HPDE6-E6E7 (cell line): Measurements from ENCODE around the gene FLT1.

Experiments used
- DNase-seq: peaks from one replicate; pipeline ENCODE4 v3.0.0; 2011; ENCODE audit warnings: missing footprints; ENCODE audit errors: extremely low spot score

FLT1 gene

DNA sequence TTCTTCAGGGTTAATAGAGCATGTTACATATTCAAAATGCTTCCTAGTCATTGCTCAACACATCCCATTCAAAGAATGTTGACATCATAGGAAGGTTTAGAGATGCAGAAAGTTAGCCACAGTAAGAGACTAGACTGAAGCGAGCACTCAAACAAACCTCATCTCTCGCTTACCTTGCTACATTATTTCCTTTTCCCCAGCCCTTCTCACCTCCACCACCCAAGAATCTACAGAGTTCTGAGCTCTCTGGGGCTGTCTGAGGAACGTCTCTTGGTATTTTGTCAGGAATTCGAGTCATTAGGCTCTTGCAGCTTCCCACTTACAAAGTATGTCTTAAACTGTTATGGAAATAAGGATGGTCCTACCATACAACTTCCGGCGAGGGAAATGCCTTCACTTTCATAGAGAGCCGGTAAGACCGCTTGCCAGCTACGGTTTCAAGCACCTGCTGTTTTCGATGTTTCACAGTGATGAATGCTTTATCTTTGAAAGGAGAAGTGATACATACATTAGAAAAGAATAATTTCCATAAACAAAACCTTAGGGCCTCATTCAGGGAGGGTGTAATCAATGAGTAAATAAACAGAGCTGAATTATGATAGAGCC is 65.1 kb downstream of the FLT1 start:
- no peak for DNase-seq

DNA sequence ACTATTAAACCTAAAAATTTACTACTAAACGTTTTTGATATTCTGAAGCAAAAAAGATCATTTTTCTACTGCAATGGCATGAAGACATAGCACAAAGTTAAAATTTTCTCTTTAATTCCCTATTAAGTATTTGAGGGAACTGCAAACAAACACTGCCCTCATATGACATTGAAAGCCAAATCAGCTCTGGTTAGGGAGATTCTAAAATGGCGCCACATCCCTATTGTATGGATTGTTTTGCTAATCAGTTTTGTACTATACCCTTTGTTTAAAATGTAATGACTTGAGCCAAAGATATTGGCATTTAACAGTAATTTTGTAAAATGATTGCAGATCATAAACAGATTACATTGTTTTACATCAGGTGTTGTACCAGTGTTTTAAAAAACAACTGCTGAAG is 65.8 kb downstream of the FLT1 start:
- no peak for DNase-seq

DNA sequence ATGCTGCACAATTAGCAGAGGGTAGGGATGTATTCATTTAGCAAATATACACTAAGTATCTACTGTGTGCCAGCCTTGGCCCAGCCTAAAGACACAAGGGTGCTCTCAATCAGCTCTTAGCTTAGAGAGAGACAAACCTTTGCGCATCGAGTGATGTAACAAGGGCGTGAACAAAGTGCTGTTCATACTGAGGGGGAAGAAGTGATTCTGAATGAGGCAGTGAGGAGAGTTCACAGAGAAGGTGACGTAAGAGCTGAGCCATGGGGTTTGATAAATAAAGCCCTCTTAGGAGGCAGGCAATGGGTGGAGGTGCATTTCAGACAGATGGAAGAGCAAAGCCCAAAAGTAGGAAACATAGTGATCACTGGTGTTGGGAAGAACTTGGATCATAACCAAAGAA is 68.5 kb downstream of the FLT1 start:
- no peak for DNase-seq

DNA sequence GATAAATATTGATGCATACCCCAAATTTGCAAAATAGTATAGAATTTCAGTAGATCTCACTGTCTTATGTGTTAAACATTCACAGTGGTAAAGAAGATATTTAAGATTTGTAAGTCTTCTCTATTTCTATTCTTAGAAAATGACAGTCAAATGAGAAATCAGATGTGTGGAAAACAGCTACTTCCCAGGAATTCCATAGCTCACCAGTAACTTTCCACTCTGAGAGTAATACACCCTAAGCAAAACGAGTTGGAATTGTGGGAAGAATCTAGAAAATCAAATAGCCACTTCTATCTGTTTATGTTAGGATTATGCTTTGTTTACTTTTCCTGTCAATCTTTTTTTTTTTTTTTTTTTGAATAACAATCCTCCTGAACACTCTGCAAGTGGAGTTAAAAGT is 69.1 kb downstream of the FLT1 start:
- no peak for DNase-seq

DNA sequence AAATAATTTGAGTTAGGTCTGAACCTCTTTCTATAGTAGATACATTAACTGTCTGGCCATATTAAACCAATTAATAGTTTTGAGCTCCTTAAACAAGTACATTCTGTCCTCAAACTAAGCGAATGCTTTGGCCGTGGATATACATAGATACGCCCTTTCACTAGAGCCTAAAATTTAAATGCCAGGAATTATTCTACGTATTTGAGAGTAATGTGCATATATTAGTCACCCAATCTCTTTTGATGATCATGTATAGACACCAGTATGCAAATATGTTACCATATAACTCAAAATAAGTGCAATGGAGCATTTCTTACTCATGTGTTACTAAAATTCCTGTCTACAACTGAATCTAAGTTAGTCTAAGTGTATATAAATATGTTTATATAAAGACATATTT is 70.4 kb downstream of the FLT1 start:
- DNase-seq = no peak

DNA sequence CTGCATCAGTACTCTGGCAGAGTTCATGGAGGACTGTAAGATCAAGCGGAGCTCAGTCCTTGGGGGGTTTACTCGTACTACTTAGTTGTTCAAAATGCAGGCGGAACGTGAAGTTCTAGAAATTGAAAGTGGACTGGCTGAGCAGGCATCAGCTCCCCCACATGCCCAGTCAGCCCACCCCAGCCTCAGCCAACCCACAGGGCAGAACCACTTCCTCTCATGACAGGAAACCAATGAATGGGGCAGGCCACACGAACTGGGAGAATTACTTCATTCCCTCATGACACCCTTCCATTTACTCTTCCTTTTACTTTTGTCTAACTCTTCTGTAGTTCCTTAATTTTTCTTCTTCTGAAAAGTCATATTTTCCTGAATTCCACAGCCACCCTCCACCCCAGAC is 71.9 kb downstream of the FLT1 start:
- DNase-seq = no peak

DNA sequence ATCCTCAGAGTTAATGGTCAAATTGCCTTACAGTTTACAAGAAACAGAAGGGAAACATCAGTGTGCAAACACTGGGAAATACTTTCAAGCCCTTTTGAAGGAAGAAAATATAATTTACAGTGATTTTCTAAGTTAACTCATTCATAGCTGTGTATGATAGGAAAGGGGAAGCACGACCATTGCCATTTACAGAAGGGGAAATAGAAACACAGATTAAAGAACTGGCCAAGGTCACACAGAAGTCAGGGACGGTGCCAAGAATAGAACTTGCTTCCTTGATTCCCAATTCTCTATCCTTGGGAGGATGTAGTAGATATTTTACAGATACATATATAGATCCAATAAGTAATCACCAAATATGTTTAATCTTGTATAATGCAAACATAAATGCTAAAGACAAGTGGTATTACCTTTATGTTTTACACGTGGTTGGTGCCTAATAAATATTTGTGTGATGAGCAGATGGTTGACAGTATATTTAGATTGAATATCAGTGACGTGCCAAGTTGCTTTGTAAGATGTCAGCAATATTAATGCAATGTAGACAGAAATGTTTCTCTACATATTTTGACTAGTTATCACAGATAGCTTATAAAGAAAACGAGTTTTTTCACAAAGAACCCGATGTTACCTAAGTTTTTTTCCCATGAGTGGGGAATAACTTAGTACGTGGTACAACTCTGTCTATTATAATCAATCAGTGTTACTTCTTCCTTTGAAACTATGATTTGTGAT is 73.1 kb downstream of the FLT1 start:
- DNase-seq = no peak

DNA sequence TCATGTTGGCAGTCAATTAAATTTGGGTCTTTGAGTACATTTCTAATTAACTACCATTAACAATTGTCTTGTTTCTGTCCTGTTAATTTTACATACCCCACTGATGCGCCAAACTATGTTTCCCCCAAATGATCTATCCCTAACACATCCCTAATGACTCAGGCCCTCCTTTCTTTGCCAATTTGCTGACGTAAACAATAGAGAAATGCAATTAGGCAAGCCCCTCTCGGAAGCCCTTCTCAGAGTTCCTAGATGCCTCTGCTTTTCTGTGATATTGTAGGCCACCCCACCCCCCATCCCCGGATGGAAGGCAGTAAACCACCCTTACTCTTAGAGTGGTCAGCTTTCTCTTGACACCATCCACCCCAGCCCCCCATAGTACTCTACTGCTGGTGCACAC is 74.2 kb downstream of the FLT1 start:
- no peak for DNase-seq

DNA sequence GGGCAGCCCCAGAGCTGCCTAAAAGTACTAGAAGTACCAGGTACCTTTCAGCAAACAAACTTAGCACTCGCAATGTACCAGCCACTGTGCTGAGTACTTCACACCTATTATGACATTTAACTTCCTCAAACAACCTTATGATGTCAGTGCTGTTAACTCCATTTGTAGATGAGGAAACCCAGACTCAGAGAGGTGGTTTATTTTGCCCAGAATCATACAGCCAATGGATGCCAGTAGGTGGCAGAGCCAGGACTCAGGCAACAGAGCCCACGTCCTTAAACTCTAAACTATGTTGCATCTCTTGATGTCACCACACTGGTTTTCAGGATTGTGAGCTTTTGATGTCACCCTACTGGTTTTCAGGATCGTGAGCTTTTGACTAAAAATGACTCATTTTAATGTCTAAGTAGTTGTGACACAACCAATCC is 78.9 kb downstream of the FLT1 start:
- DNase-seq = no peak

DNA sequence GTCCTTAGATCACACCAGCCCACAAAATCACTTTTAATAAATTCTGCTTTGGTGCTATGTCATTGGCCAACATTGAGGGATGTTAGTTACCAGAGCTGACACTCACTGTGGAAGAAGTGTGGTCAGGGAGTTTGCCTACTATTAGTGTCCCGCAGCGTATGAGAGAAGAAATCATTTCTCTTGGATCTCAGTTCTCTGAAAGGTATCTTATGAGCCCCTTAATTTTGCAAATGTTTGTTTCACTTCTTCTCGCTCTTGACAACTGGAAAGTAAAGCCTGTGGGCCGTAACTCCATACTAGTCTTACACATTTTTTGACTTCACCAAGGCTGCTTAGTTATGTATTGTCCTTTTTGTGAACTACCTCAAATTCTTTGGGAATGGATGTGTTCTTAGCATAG is 80.9 kb downstream of the FLT1 start:
- no peak for DNase-seq

DNA sequence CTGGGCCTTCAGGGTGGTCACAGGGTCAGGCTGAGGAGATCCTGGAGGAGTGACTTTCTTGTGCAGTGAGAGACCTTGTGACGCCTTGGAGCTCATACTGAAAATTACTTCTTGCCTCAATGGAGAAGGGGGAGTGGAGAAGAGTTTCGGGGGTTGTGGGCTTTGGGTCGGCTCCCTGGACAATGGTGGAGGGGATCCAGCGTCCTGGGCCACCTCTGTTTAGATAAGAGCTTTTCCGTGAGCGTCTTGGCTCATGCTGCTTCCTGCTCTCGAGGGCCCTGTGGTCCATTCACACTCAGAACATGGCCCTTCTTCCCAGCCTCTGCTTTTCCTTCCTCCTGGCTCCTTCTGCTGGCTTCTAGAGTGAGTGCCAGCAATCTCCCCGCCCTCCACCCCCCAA is 81.9 kb downstream of the FLT1 start:
- DNase-seq = no peak

DNA sequence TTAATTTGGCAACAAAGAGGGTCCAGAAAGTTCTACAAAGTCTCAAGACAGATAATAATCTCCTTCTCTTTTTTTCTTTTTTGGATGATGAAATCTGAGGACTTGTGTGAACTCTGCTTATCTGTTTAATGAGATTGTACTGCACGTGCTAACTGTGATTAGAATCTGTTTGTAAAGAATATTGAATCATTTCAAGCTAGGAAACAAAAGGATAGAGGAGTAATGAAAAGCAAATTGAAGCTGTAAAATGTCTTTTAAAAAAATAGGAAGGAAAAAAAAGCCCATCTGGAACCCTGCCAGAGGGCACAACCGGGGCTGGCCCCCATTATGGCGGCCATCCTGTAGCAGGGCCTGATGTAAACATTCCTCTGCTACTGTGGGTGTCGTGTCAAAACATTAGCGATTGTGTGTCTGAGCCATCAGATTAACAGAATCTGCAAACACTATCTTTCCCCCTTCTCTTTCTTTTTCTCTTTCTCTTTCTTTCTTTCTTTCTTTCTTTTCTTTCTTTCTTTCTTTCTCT is 83.0 kb downstream of the FLT1 start:
- no peak for DNase-seq

DNA sequence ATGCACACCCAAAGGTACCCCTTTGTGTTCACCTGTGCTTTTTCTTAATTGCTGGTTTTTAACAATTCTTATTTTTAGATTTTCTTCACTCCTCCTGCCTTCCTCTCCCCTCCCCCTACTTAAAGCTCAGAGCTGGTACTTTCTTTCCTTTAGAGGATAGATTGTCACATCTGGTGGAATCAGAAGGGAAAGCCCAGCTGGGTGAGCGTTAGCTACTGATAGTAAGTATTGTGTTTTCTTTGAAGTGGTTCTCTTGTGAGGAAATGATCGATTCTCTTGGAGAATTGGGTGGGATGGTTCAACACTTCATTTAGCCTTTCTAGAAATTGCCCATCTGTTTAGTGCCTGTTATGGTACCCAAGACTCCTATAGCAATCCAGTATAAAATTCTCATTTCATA is 84.8 kb downstream of the FLT1 start:
- no peak for DNase-seq

DNA sequence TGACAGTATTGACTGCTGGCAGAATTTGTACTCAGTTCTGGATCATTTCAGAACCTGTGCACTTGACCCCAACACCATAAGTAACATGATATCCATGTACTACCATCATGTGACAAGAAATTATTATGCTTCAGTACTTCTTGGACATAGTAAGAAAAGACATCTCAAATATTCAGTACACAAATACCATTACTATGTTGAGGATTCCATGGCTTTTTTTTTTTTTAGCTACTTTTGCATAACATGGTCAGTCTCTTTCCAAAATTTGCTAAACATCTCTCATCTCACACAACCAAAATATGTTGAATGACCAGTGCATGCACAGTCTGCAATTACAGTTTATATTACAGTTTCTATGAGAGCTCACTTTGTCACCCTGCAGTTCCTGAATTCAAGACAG is 85.3 kb downstream of the FLT1 start:
- DNase-seq = no peak

DNA sequence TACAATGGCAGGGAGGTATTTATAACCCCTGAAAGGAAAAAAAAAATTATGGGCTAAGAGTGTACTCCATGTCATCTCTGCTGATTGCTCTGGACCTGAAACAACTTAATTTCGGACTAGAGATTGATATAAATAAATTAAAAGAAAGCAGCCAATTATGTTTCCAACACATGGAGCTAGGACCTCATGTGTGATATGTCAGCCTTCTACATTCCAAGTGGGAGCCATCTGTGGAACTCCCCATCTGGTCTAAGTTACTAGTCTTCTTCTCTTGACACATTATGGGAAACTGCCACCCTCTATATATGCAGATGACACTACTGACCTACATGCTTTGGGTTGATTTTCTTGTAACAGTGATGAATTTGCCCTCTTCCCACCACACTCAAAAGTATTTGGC is 86.1 kb downstream of the FLT1 start:
- DNase-seq = no peak

DNA sequence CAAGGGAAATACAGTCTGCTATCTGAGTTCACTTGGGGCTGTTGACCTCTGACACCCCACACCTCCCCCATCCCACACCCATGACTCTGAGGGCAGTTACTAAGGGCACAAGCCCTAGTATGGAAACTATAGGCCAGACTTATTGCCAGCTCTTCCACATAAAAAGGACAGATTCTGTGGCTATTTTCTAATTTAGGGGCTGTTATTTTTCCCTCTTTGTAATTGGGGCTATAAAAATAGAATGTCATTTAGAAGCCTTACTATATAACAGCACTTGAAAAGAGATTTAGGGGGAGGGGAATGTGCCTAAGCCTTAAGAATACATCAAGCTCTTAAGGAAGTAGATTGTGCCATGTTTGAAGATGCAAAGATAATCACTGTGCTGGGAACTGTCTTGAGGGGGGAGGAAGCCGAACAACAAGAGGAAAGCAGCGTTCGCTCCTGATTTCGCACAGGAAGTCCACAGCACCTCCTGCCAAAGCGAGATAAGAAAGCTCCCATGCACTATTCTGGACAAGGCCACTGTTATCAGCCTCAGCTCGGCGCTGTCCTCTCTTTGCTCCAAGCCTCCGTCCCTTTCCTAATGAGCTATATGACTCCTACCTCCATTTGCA is 86.6 kb downstream of the FLT1 start:
- no peak for DNase-seq

DNA sequence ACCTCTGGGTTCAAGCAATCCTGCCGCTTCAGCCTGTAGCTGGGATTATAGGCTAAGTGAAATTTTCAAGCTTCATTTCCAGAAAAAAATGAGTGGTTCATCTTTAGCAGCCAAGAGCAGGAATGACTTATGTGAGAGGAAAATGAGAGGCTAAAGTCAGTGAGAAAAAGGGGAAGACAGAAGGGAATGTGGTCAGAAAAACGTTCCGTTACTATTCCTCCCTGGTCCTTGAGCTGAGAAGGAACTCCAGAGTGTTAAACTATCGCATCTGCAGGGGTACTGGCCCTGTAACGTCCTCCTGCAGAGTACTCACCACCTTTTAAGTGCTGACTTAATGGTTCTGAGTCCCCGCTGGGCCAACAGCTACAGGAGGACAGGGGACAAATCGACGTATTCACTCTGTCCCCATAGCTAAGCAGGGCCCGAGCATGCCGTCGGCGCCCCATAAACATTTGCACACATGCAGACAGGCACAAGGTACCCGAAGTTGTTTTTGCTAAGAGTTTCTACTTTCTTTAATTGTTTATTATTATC is 88.1 kb downstream of the FLT1 start:
- DNase-seq = no peak

DNA sequence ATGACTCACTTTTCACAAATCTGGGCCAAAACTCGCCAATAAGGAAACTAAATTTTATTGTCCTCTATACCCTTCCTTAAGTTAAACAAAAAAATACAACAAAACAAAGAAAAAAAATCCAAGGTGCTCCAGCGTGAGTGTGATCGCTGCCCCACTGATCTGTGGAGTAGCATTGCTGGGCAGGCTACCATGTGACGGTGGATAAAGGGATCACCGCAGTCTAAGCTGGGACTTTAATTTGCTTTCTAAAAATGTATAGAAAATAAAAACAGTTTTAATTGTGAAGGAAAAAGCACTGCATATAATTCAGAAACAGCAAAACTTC is 92.9 kb downstream of the FLT1 start:
- no peak for DNase-seq

DNA sequence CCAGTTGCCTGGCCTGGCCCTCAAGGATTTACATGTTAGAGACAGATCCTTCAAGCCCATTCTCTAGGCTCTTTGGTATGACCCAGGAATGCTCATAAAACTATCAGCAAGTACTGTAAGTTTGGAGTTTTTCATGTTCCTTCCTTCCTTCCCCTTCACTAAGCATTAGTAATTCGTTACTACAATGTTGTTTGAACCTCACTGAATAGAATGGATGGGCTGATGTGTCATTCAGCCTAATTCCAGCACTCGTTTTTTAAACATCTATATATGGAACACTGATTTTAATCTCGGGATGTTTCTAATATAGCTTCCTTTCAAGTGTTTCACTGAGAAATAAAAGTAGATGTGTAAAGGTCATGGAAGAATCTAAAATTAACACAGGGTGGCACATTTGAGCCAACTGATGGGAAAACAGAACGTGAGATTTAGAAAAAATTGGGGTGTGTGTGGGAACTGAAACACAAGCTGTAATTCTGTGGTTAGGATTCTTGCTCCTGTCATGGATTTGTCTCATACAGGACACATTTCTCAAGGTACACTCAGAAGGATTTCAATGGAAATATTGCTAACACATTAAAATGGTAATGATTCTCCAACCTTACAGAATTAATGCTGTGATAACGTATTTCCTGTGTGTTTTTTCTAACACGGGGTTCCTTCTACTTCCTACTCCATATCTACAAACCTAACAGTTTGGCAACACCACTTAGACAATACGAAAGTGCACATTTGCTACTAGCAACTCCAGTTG is 93.4 kb downstream of the FLT1 start:
- no peak for DNase-seq

DNA sequence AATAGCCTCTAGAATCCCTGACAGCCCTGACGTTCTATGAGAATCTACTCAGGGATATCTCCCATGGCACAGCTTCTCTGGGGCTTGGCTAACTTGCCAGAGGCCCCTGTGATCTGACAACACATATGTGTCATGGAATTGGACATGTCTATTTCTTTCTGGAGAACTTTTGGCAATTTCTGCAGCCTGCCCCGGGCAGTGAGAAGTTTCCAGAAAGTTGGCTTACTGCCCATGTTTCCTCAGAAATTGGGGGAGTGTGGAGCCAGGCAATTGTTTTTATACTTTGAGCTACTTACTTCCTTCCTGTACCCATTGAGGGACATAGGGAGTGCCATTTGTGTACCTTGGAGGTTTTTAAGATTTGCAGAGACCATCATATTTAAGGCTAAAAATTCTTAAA is 98.9 kb downstream of the FLT1 start:
- DNase-seq = no peak

DNA sequence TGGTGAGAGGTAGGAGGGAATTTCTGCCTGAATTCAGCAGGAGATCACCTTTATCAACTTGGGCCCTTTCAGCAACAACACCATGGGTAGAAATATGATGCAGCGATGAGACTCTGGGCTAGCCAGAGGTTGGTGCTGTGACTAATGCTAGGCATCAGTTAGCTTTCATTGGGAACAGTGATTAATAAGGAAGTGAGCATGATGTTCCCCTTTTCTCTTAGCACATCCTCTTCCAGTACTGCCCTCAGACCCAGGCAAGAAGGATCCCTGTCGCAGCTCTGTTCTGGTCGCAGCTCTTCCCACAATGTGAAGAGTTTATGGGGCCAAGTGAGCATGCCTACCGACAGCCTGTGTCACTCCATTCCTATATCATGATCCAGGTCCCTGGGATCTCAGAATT is 100.5 kb downstream of the FLT1 start:
- DNase-seq = no peak

DNA sequence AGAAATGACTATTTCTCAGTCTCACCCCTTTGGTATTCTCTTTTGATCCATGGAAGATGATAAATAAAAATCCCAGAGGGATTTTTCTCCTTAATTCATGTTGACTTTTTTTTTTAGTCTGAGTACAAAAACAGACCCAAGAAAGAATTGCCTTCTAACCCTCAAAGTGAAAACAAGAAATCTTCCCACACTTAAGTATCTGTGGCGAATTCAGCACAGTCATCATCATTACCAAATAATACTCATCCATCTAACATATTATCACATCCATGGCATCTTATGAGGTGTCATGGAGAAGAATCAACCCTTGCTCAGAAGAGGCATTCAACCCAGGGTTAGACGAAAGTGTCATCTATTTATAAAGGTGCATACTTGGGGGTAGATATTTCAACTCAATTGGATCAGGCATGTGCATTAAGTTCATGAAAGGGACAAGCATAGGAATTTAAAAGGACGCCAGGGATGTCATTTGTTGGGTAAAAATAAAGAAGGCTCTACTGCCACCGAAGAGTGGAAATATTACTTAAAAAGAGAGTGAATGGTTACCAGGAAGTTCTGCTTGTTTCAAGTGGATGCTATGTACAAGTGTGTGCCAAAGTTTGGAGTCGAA is 101.9 kb downstream of the FLT1 start:
- no peak for DNase-seq
